IMR-90 (cell line): ENCODE data around the gene RNU6-8. TPM values are rescaled to one million over a fixed set of nuclear protein-coding genes. Genes with fewer than 3 reads are reported as not detected.

ENCODE experiments used
- ATAC-seq: fragments of 200-7000 bp; cut with Tn5 transposase; 2 replicates; pipeline ENCODE4 v1.9.1; 2020; ENCODE audit warnings: low read depth, mild to moderate bottlenecking, moderate library complexity
- BruUV-seq: library from RNA; stranded (reverse); fragments of 400-500 nt; replicated peaks from 2 replicates; lab custom pipeline; 2021; lab: Mats Ljungman, UMichigan
- CTCF ChIA-PET: fragments of 300-600 bp; formaldehyde crosslinking; extraction: SDS; loops from one replicate; lab custom pipeline; 2021; ENCODE audit warnings: antibody characterized with exemption; lab: Yijun Ruan, JAX
- POLR2A ChIA-PET: fragments of 300-600 bp; sonication (Branson Sonifier 250); formaldehyde crosslinking; loops from one replicate; lab custom pipeline; 2022; ENCODE audit warnings: antibody characterized with exemption; ENCODE audit not compliant: unreplicated experiment; lab: Charles Lee
- DNase-seq: peaks from one replicate; pipeline ENCODE4 v3.0.0; 2013
- H2AFZ ChIP-seq: replicated peaks from 2 replicates; pipeline ENCODE3; 2013; ENCODE audit warnings: low read length, mild to moderate bottlenecking; ENCODE audit not compliant: poor library complexity
- H2AK5ac ChIP-seq: 2 replicates; pipeline ENCODE4 v1.6.1; 2013; ENCODE audit warnings: low read depth, low read length, inconsistent platforms
- H2AK9ac ChIP-seq: replicated peaks from 2 replicates; pipeline ENCODE3; 2013; ENCODE audit warnings: mild to moderate bottlenecking, low read depth, low read length, moderate library complexity; ENCODE audit not compliant: poor library complexity
- H2BK120ac ChIP-seq: 2 replicates; pipeline ENCODE4 v1.6.1; 2013; ENCODE audit warnings: low read depth, low read length, inconsistent platforms
- H2BK15ac ChIP-seq: 3 replicates; pipeline ENCODE4 v1.6.1; 2013; ENCODE audit warnings: low read depth, low read length, inconsistent platforms
- H2BK20ac ChIP-seq: 2 replicates; pipeline ENCODE4 v1.6.1; 2013; ENCODE audit warnings: low read depth, mild to moderate bottlenecking, inconsistent platforms, low read length, moderate library complexity
- H2BK5ac ChIP-seq: 2 replicates; pipeline ENCODE4 v1.6.1; 2013; ENCODE audit warnings: mild to moderate bottlenecking, low read depth, low read length, inconsistent platforms; ENCODE audit not compliant: poor library complexity, severe bottlenecking
- H3K14ac ChIP-seq: replicated peaks from 2 replicates; pipeline ENCODE4 v1.6.1; 2013; ENCODE audit warnings: low read depth, low read length, inconsistent platforms
- H3K18ac ChIP-seq: 2 replicates; pipeline ENCODE4 v1.6.1; 2013; ENCODE audit warnings: low read depth, low read length, control low read depth
- H3K23ac ChIP-seq: 2 replicates; pipeline ENCODE4 v1.6.1; 2013; ENCODE audit warnings: low read depth, low read length, inconsistent platforms
- H3K27ac ChIP-seq: 2 replicates; pipeline ENCODE4 v1.5.1; 2013; ENCODE audit warnings: mild to moderate bottlenecking, control low read depth, low read length; ENCODE audit not compliant: insufficient read depth
- H3K27me3 ChIP-seq: 2 replicates; pipeline ENCODE4 v1.6.1; 2013; ENCODE audit warnings: low read length; ENCODE audit not compliant: control insufficient read depth, insufficient read depth
- H3K36me3 ChIP-seq: 2 replicates; pipeline ENCODE4 v1.6.1; 2013; ENCODE audit warnings: low read length, mixed read lengths; ENCODE audit not compliant: control insufficient read depth, insufficient read depth
- H3K4ac ChIP-seq: 2 replicates; pipeline ENCODE4 v1.6.1; 2013; ENCODE audit warnings: low read depth, low read length, inconsistent platforms
- H3K4me1 ChIP-seq: 2 replicates; pipeline ENCODE4 v1.6.1; 2013; ENCODE audit warnings: low read length, mixed read lengths; ENCODE audit not compliant: control insufficient read depth, insufficient read depth
- H3K4me2 ChIP-seq: 2 replicates; pipeline ENCODE4 v1.6.1; 2013; ENCODE audit warnings: low read depth, mild to moderate bottlenecking, control low read depth, low read length, moderate library complexity
- H3K4me3 ChIP-seq: 2 replicates; pipeline ENCODE4 v1.5.1; 2013; ENCODE audit warnings: low read depth, mild to moderate bottlenecking, control low read depth, low read length, moderate library complexity; ENCODE audit not compliant: insufficient read depth
- H3K56ac ChIP-seq: 2 replicates; pipeline ENCODE4 v1.6.1; 2013; ENCODE audit warnings: low read length, inconsistent platforms; ENCODE audit not compliant: insufficient read depth; ENCODE audit errors: extremely low read depth
- H3K79me1 ChIP-seq, 2 experiments: 2 replicates each; pipeline ENCODE4 v1.6.1; 2013; ENCODE audit warnings: low read length in 2 of 2, inconsistent platforms in 1 of 2, low read depth in 1 of 2
- H3K9ac ChIP-seq: 2 replicates; pipeline ENCODE4 v1.6.1; 2013; ENCODE audit warnings: low read depth, low read length, control low read depth
- H3K9me1 ChIP-seq: 2 replicates; pipeline ENCODE4 v1.6.1; 2013; ENCODE audit warnings: low read length, inconsistent platforms; ENCODE audit not compliant: insufficient read depth
- H3K9me3 ChIP-seq: 2 replicates; pipeline ENCODE4 v1.6.1; 2013; ENCODE audit warnings: low read length; ENCODE audit not compliant: control insufficient read depth, insufficient read depth
- H4K20me1 ChIP-seq: 2 replicates; pipeline ENCODE4 v1.6.1; 2013; ENCODE audit warnings: low read length, inconsistent platforms; ENCODE audit not compliant: insufficient read depth
- H4K5ac ChIP-seq: 2 replicates; pipeline ENCODE4 v1.6.1; 2013; ENCODE audit warnings: mild to moderate bottlenecking, low read depth, low read length, control low read depth
- H4K8ac ChIP-seq, 2 experiments: 2 replicates each; pipeline ENCODE4 v1.6.1; 2013; ENCODE audit warnings: low read depth in 2 of 2, low read length in 2 of 2, control low read depth in 1 of 2, inconsistent platforms in 1 of 2
- H4K91ac ChIP-seq: 2 replicates; pipeline ENCODE4 v1.6.1; 2013; ENCODE audit warnings: low read depth, low read length, inconsistent platforms; ENCODE audit not compliant: insufficient read depth
- BHLHE40 ChIP-seq: fragments of 150-350 bp; IDR thresholded peaks from 2 replicates; pipeline ENCODE4 v1.6.1; 2016; ENCODE audit warnings: mild to moderate bottlenecking, low read depth, low read length
- CEBPB ChIP-seq: IDR thresholded peaks from 2 replicates; pipeline ENCODE4 v1.6.1; 2012; ENCODE audit warnings: low read depth, low read length, improper control_type of control experiment
- CHD1 ChIP-seq: IDR thresholded peaks from 2 replicates; pipeline ENCODE4 v1.6.1; 2012; ENCODE audit warnings: low read depth, low read length, improper control_type of control experiment
- CTCF ChIP-seq: conservative IDR thresholded peaks from 2 replicates; pipeline ENCODE4 v1.5.1; 2012; ENCODE audit warnings: mild to moderate bottlenecking, low read depth, low read length, improper control_type of control experiment
- FOS ChIP-seq: fragments of 150-350 bp; IDR thresholded peaks from 2 replicates; pipeline ENCODE4 v1.6.1; 2016; ENCODE audit warnings: low read depth, low read length
- MAFK ChIP-seq: IDR thresholded peaks from 2 replicates; pipeline ENCODE4 v1.6.1; 2012; ENCODE audit warnings: low read depth, low read length, improper control_type of control experiment
- MAZ ChIP-seq: IDR thresholded peaks from 2 replicates; pipeline ENCODE4 v1.6.1; 2012; ENCODE audit warnings: low read depth, mild to moderate bottlenecking, low read length, improper control_type of control experiment, moderate library complexity, borderline replicate concordance
- MXI1 ChIP-seq: IDR thresholded peaks from 2 replicates; pipeline ENCODE4 v1.6.1; 2012; ENCODE audit warnings: low read depth, mild to moderate bottlenecking, low read length, moderate library complexity, borderline replicate concordance
- NFE2L2 ChIP-seq: fragments of 150-350 bp; IDR thresholded peaks from 2 replicates; pipeline ENCODE4 v1.6.1; 2016; ENCODE audit warnings: low read depth, mild to moderate bottlenecking, low read length
- POLR2A ChIP-seq: IDR thresholded peaks from 2 replicates; pipeline ENCODE4 v1.6.1; 2012; ENCODE audit warnings: mild to moderate bottlenecking, low read depth, low read length
- RAD21 ChIP-seq: IDR thresholded peaks from 2 replicates; pipeline ENCODE4 v1.6.1; 2012; ENCODE audit warnings: low read length, improper control_type of control experiment
- RCOR1 ChIP-seq: IDR thresholded peaks from 2 replicates; pipeline ENCODE4 v1.6.1; 2012; ENCODE audit warnings: mild to moderate bottlenecking, low read length, improper control_type of control experiment; ENCODE audit not compliant: insufficient replicate concordance
- RFX5 ChIP-seq: IDR thresholded peaks from 2 replicates; pipeline ENCODE4 v1.8.0; 2012; ENCODE audit warnings: low read depth, mild to moderate bottlenecking, low read length, moderate library complexity
- SMC3 ChIP-seq: fragments of 150-350 bp; IDR thresholded peaks from 2 replicates; pipeline ENCODE4 v1.6.1; 2016; ENCODE audit warnings: low read depth, mild to moderate bottlenecking, antibody characterized with exemption, low read length, moderate library complexity
- WGBS, 2 experiments: methylation state at CpG; one replicate each; pipeline versions ENCODE4 v1.1.5 to v1.1.7; 2013; ENCODE audit warnings: missing lambda C conversion rate in 2 of 2; ENCODE audit not compliant: insufficient read length in 1 of 2; ENCODE audit errors: extremely low coverage in 2 of 2; 5-methylcytosine and 5-hydroxymethylcytosine counted together
- dilution Hi-C: fragments of 300-500 bp; cut with HindIII; formaldehyde crosslinking; loops from one replicate; pipeline ENCODE4 v1.14.3; 2018; ENCODE audit warnings: low sequenced_read_pairs; ENCODE audit not compliant: unreplicated experiment
- in situ Hi-C: fragments of 300-500 bp; cut with MboI; formaldehyde crosslinking; loops from 3 replicates; pipeline ENCODE4 v1.14.3; 2019; ENCODE audit warnings: low sequenced_read_pairs, inconsistent platforms, mixed read lengths
- intact Hi-C: fragments of 100-400 bp; cut with micrococcal nuclease; formaldehyde crosslinking; loops from 2 replicates; pipeline ENCODE4 v1.10.0; 2022
- polyA plus RNA-seq, 3 experiments: library from polyadenylated mRNA; depleted of rRNA; stranded (reverse); fragments of >200 nt; gene quantifications; 2 replicates each; pipeline ENCODE4 v1.2.3, GENCODE V29; 2012; ENCODE audit warnings: low replicate concordance in 1 of 3
- total RNA-seq: library from RNA; depleted of rRNA; stranded (reverse); fragments of >200 nt; gene quantifications from 2 replicates; pipeline ENCODE4 v1.2.3, GENCODE V29; 2012
- TF ChIP-seq, protein P1 (sequence below): fragments of 150-350 bp; IDR thresholded peaks from 2 replicates; pipeline ENCODE4 v1.6.1; 2016; ENCODE audit warnings: low read depth, mild to moderate bottlenecking, low read length, moderate library complexity, borderline replicate concordance
- TF ChIP-seq, protein P2 (sequence below): fragments of 150-350 bp; IDR thresholded peaks from 2 replicates; pipeline ENCODE4 v1.6.1; 2017; ENCODE audit warnings: mild to moderate bottlenecking, antibody characterized with exemption, low read length, low read depth

The RNU6-8 gene
- total and polyA plus RNA-seq, 2 of the 4 experiments (the other 2 are of a cell fraction): not detected

- no peaks in the 10 kb centered on the region; the same call in 1 of the 2 replicates for H3K27me3 ChIP-seq
- ATAC-seq (no peak), DNase-seq (no peak)
- H3K23ac ChIP-seq: no peak overlapping the region
- TF ChIP-seq RCOR1 (no peak), MAZ (no peak), NFE2L2 (no peak), POLR2A (no peak), RAD21 (no peak), CHD1 (no peak), RFX5 (no peak), CEBPB (no peak), MXI1 (no peak), BHLHE40 (no peak), CTCF (no peak), FOS (no peak), MAFK (no peak), SMC3 (no peak)
- TF ChIP-seq, protein P1, sequence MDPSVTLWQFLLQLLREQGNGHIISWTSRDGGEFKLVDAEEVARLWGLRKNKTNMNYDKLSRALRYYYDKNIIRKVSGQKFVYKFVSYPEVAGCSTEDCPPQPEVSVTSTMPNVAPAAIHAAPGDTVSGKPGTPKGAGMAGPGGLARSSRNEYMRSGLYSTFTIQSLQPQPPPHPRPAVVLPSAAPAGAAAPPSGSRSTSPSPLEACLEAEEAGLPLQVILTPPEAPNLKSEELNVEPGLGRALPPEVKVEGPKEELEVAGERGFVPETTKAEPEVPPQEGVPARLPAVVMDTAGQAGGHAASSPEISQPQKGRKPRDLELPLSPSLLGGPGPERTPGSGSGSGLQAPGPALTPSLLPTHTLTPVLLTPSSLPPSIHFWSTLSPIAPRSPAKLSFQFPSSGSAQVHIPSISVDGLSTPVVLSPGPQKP: no peak
- TF ChIP-seq, protein P2, sequence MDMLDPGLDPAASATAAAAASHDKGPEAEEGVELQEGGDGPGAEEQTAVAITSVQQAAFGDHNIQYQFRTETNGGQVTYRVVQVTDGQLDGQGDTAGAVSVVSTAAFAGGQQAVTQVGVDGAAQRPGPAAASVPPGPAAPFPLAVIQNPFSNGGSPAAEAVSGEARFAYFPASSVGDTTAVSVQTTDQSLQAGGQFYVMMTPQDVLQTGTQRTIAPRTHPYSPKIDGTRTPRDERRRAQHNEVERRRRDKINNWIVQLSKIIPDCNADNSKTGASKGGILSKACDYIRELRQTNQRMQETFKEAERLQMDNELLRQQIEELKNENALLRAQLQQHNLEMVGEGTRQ: no peak
- H2BK20ac ChIP-seq: no peak overlapping the region
- no peak overlapping the region for H3K18ac ChIP-seq
- no peak overlapping the region for H4K8ac ChIP-seq
- no peak overlapping the region for H2AK5ac ChIP-seq
- H4K91ac ChIP-seq: no peak overlapping the region
- H3K36me3 ChIP-seq: no peaks in the 10 kb centered on the region
- H2BK5ac ChIP-seq: no peak overlapping the region
- no peak overlapping the region for H3K4ac ChIP-seq
- BruUV-seq: no TSS peak
- in situ Hi-C loops: loop anchor here (25.0 kb wide), 1 partner anchor 288 kb away; no protein-coding TSS in a partner anchor
- ChIA-PET CTCF (no interaction called here), POLR2A (no interaction called here)
- H3K4me1 ChIP-seq: peaks cover 2% of the 10 kb centered on the region; the same call in 1 of the 2 replicates
- no peak overlapping the region for H3K14ac ChIP-seq
- WGBS, 2 experiments: no CpG with 5 or more reads among the region's 1 CpG
- no peak overlapping the region for H2AK9ac ChIP-seq
- dilution Hi-C loops: no loop called here
- H4K20me1 ChIP-seq: no peaks in the 10 kb centered on the region
- no peak overlapping the region for H3K9ac ChIP-seq
- no peak overlapping the region for H3K56ac ChIP-seq
- H2BK120ac ChIP-seq: no peak overlapping the region
- H3K4me2 ChIP-seq: no peak overlapping the region
- H3K27ac ChIP-seq: no peak overlapping the region
- H3K4me3 ChIP-seq: no peak overlapping the region
- no peaks in the 10 kb centered on the region for H3K9me3 ChIP-seq
- H2BK15ac ChIP-seq: no peak overlapping the region
- no peak overlapping the region for H4K5ac ChIP-seq
- intact Hi-C loops: no loop called here
- no peak overlapping the region for H2AFZ ChIP-seq
- H3K9me1 ChIP-seq: 0 out of 2 replicates have a peak, but pooled peaks cover 1% of the 10 kb centered on the region
- H3K79me1 ChIP-seq: no peaks in the 10 kb centered on the region
These were observed 22.4 kb upstream of the RNU6-8 start for GRCh38 chr14:32225378-32225920.
